HEK293 (cell line): ENCODE measurements around the gene AIPL1.

ENCODE experiments used
- CTCF ChIP-seq: fragments of 450-650 bp; formaldehyde crosslinking; IDR thresholded peaks from 2 replicates; pipeline ENCODE4 v1.5.1; 2016; ENCODE audit warnings: missing biosample characterization, missing genetic modification characterization
- GLI4 ChIP-seq: fragments of 450-650 bp; formaldehyde crosslinking; IDR thresholded peaks from 2 replicates; pipeline ENCODE4 v1.5.1; 2016; ENCODE audit warnings: missing biosample characterization, missing genetic modification characterization
- GLIS1 ChIP-seq: fragments of 450-650 bp; formaldehyde crosslinking; IDR thresholded peaks from 2 replicates; pipeline ENCODE4 v1.5.1; 2016; ENCODE audit warnings: missing biosample characterization, missing genetic modification characterization
- KLF10 ChIP-seq: fragments of 450-650 bp; IDR thresholded peaks from 2 replicates; pipeline ENCODE4 v1.5.1; 2018; ENCODE audit warnings: missing biosample characterization, mild to moderate bottlenecking, missing genetic modification characterization
- PRDM1 ChIP-seq: fragments of 450-650 bp; formaldehyde crosslinking; IDR thresholded peaks from 2 replicates; pipeline ENCODE4; 2016; ENCODE audit warnings: missing biosample characterization, missing genetic modification characterization
- PRDM2 ChIP-seq: fragments of 450-650 bp; formaldehyde crosslinking; IDR thresholded peaks from 2 replicates; pipeline ENCODE4 v1.5.1; 2016; ENCODE audit warnings: missing biosample characterization, missing genetic modification characterization, borderline replicate concordance
- TSHZ1 ChIP-seq: fragments of 450-650 bp; formaldehyde crosslinking; IDR thresholded peaks from 2 replicates; pipeline ENCODE4 v1.5.1; 2016; ENCODE audit warnings: missing biosample characterization, missing genetic modification characterization, borderline replicate concordance
- YY1 ChIP-seq: fragments of 450-650 bp; formaldehyde crosslinking; IDR thresholded peaks from 2 replicates; pipeline ENCODE4 v1.5.1; 2018; ENCODE audit warnings: missing biosample characterization, missing genetic modification characterization
- YY2 ChIP-seq: fragments of 450-650 bp; formaldehyde crosslinking; IDR thresholded peaks from 2 replicates; pipeline ENCODE4 v1.5.1; 2016; ENCODE audit warnings: missing biosample characterization, missing genetic modification characterization
- ZFP41 ChIP-seq: fragments of 450-650 bp; formaldehyde crosslinking; IDR thresholded peaks from 2 replicates; pipeline ENCODE4 v1.5.1; 2016; ENCODE audit warnings: missing biosample characterization, missing genetic modification characterization, borderline replicate concordance
- ZNF274 ChIP-seq, 2 experiments: fragments of 200-500 bp in 1 of 2; fragments of 450-650 bp in 1 of 2; sonication (Bioruptor generic) in 1 of 2; formaldehyde crosslinking in 1 of 2; IDR thresholded peaks; 2 replicates each; pipeline versions ENCODE4 v1.5.1 to v1.6.1; 2014 to 2016; ENCODE audit warnings: borderline replicate concordance in 1 of 2, inconsistent platforms in 1 of 2, low read length in 1 of 2, missing biosample characterization in 1 of 2, missing genetic modification characterization in 1 of 2
- ZNF561 ChIP-seq: fragments of 450-650 bp; IDR thresholded peaks from 2 replicates; pipeline ENCODE4 v1.5.1; 2018; ENCODE audit warnings: missing biosample characterization, missing genetic modification characterization, borderline replicate concordance
- ZNF701 ChIP-seq: fragments of 450-650 bp; formaldehyde crosslinking; IDR thresholded peaks from 2 replicates; pipeline ENCODE4 v1.5.1; 2016; ENCODE audit warnings: missing biosample characterization, missing genetic modification characterization
- TF ChIP-seq, protein P1 (sequence below): fragments of 450-650 bp; formaldehyde crosslinking; IDR thresholded peaks from 2 replicates; pipeline ENCODE4 v1.5.1; 2016; ENCODE audit warnings: missing biosample characterization, missing genetic modification characterization

- TF ChIP-seq CTCF (tag by site-specific recombination) (no peak), ZNF274 (IDR thresholded peaks at IDR 0.05; ENCODE audit: low read length) (no peak), ZNF274 (tag by site-specific recombination; IDR thresholded peaks at IDR 0.05; ENCODE audit: borderline replicate concordance) (no peak), YY2 (tag by site-specific recombination) (no peak), ZFP41 (tag by site-specific recombination) (no peak), ZNF701 (no peak), TSHZ1 (tag by site-specific recombination) (no peak), KLF10 (tag by site-specific recombination) (no peak), PRDM1 (tag by site-specific recombination) (no peak), PRDM2 (tag by site-specific recombination) (no peak), GLI4 (no peak), YY1 (no peak), GLIS1 (tag by site-specific recombination) (peak; percentile 34; the same call in 1 of the 2 replicates), ZNF561 (no peak)
- TF ChIP-seq, protein P1, sequence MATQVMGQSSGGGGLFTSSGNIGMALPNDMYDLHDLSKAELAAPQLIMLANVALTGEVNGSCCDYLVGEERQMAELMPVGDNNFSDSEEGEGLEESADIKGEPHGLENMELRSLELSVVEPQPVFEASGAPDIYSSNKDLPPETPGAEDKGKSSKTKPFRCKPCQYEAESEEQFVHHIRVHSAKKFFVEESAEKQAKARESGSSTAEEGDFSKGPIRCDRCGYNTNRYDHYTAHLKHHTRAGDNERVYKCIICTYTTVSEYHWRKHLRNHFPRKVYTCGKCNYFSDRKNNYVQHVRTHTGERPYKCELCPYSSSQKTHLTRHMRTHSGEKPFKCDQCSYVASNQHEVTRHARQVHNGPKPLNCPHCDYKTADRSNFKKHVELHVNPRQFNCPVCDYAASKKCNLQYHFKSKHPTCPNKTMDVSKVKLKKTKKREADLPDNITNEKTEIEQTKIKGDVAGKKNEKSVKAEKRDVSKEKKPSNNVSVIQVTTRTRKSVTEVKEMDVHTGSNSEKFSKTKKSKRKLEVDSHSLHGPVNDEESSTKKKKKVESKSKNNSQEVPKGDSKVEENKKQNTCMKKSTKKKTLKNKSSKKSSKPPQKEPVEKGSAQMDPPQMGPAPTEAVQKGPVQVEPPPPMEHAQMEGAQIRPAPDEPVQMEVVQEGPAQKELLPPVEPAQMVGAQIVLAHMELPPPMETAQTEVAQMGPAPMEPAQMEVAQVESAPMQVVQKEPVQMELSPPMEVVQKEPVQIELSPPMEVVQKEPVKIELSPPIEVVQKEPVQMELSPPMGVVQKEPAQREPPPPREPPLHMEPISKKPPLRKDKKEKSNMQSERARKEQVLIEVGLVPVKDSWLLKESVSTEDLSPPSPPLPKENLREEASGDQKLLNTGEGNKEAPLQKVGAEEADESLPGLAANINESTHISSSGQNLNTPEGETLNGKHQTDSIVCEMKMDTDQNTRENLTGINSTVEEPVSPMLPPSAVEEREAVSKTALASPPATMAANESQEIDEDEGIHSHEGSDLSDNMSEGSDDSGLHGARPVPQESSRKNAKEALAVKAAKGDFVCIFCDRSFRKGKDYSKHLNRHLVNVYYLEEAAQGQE (tag by site-specific recombination), result no peak
Measured at GRCh38 chr17:6479622-6480302, 44.8 kb upstream of the AIPL1 start.
